Panc1 (cell line): ENCODE measurements around the gene CYB5A. TPM values are rescaled to one million over a fixed set of nuclear protein-coding genes. Genes with fewer than 3 reads are reported as not detected.

Experiments
- ATAC-seq: fragments of 200-7000 bp; cut with Tn5 transposase; 2 replicates; pipeline ENCODE4 v1.9.1; 2020; ENCODE audit warnings: mild to moderate bottlenecking, moderate library complexity
- BruUV-seq: library from RNA; stranded (reverse); fragments of 400-500 nt; replicated peaks from 2 replicates; lab custom pipeline; 2021; lab: Mats Ljungman, UMichigan
- CTCF ChIA-PET: fragments of 300-600 bp; sonication (Branson Sonifier 250); formaldehyde crosslinking; loops from one replicate; lab custom pipeline; 2022; ENCODE audit warnings: antibody characterized with exemption; lab: Charles Lee
- POLR2A ChIA-PET: fragments of 300-600 bp; sonication (Branson Sonifier 250); formaldehyde crosslinking; loops from one replicate; lab custom pipeline; 2022; ENCODE audit warnings: antibody characterized with exemption; lab: Charles Lee
- DNase-seq: peaks from one replicate; pipeline ENCODE4 v3.0.0-alpha.2; 2010; ENCODE audit warnings: low read depth, low spot score
- H3K27ac ChIP-seq: 2 replicates; pipeline ENCODE4 v1.5.1; 2011; ENCODE audit warnings: mild to moderate bottlenecking, low read length, inconsistent platforms
- H3K27me3 ChIP-seq: fragments of 200-500 bp; sonication (Bioruptor generic); 2 replicates; pipeline ENCODE4 v1.6.0; 2014; ENCODE audit warnings: low read length, inconsistent platforms; ENCODE audit not compliant: control insufficient read depth, insufficient read depth
- H3K36me3 ChIP-seq: fragments of 200-500 bp; sonication (Bioruptor generic); 2 replicates; pipeline ENCODE4 v1.5.1; 2014; ENCODE audit warnings: inconsistent platforms, mild to moderate bottlenecking, low read length, moderate library complexity; ENCODE audit not compliant: control insufficient read depth, insufficient read depth
- H3K4me1 ChIP-seq: 2 replicates; pipeline ENCODE4 v1.5.1; 2011; ENCODE audit warnings: inconsistent platforms, mild to moderate bottlenecking, low read length, moderate library complexity; ENCODE audit not compliant: control insufficient read depth, insufficient read depth
- H3K4me3 ChIP-seq, 2 experiments: 2 replicates each; pipeline ENCODE4 v1.5.1; 2011 to 2012; ENCODE audit warnings: low read depth in 2 of 2, low read length in 2 of 2, mild to moderate bottlenecking in 2 of 2, inconsistent platforms in 1 of 2, moderate library complexity in 1 of 2
- H3K9me3 ChIP-seq: fragments of 200-500 bp; sonication (Bioruptor generic); 2 replicates; pipeline ENCODE4 v1.5.1; 2014; ENCODE audit warnings: low read depth, mild to moderate bottlenecking, inconsistent platforms, low read length, moderate library complexity; ENCODE audit not compliant: control insufficient read depth, insufficient read depth
- CTCF ChIP-seq: fragments of 450-650 bp; IDR thresholded peaks from 2 replicates; pipeline ENCODE4 v1.5.1; 2017; ENCODE audit warnings: mild to moderate bottlenecking
- POLR2AphosphoS5 ChIP-seq: IDR thresholded peaks from 2 replicates; pipeline ENCODE4 v1.6.1; 2012; ENCODE audit warnings: mild to moderate bottlenecking, low read depth, low read length, moderate library complexity
- REST ChIP-seq, 2 experiments: IDR thresholded peaks; 2 replicates each; pipeline ENCODE4 v1.6.1; 2011 to 2012; ENCODE audit warnings: low read depth in 2 of 2, control low read depth in 1 of 2, low read length in 1 of 2, mild to moderate bottlenecking in 1 of 2, moderate library complexity in 1 of 2; ENCODE audit not compliant: insufficient read depth in 1 of 2
- SIN3A ChIP-seq: IDR thresholded peaks from 2 replicates; pipeline ENCODE4 v1.6.1; 2012; ENCODE audit warnings: low read depth, mild to moderate bottlenecking, low read length, moderate library complexity, borderline replicate concordance; ENCODE audit not compliant: insufficient read depth
- TCF7L2 ChIP-seq: IDR thresholded peaks from 2 replicates; pipeline ENCODE4 v1.6.1; 2011; ENCODE audit warnings: mild to moderate bottlenecking, low read depth, low read length, inconsistent platforms
- in situ Hi-C: cut with HindIII; loops from 2 replicates; pipeline ENCODE4 v1.10.0; 2016; ENCODE audit warnings: low sequenced_read_pairs, low pct_unique_long_range_greater_than_20kb
- intact Hi-C: fragments of 100-400 bp; cut with micrococcal nuclease; formaldehyde crosslinking; loops from one replicate; pipeline ENCODE4 v1.10.0; 2022; ENCODE audit not compliant: unreplicated experiment
- total RNA-seq: library from RNA; stranded (reverse); gene quantifications from one replicate; pipeline ENCODE4 v1.2.1, GENCODE V29; 2021; ENCODE audit not compliant: unreplicated experiment

The CYB5A gene
- total RNA-seq, 1 experiment from 2014 or later: 51.3 TPM

- POLR2A ChIA-PET: interaction anchor here (0.6 kb wide), 1 partner anchor 144 kb away, joined by 6 read pairs; no protein-coding TSS in a partner anchor
- no peak overlapping the region for H3K27ac ChIP-seq
- BruUV-seq: no TSS peak
Measured at GRCh38 chr18:74233933-74234325, 57.8 kb downstream of the CYB5A start.

GRCh38 chr18:74230922-74231714, 60.6 kb downstream of the CYB5A start:
- no TSS peak for BruUV-seq
- POLR2A ChIA-PET: interaction anchor here (0.6 kb wide), 1 partner anchor 58 kb away, joined by 3 read pairs; no protein-coding TSS in a partner anchor
- H3K27me3 ChIP-seq: no peaks in the 10 kb centered on the region; the same call in 1 of the 2 replicates
- no peaks in the 10 kb centered on the region for H3K36me3 ChIP-seq
- H3K27ac ChIP-seq: no peak overlapping the region
- CTCF ChIA-PET: interaction anchor here (0.7 to 0.8 kb wide), 2 partner anchors 111 to 321 kb away, joined by 3 to 5 read pairs; no protein-coding TSS in a partner anchor
- DNase-seq (no peak), ATAC-seq (no peak)
- no peak overlapping the region for H3K4me3 ChIP-seq
- intact Hi-C loops: no loop called here
- no peaks in the 10 kb centered on the region for H3K9me3 ChIP-seq
- in situ Hi-C loops: no loop called here
- H3K4me1 ChIP-seq: no peaks in the 10 kb centered on the region
- TF ChIP-seq REST (IDR thresholded peaks at IDR 0.05; ENCODE audit: insufficient read depth in 1 of 2, low read depth in 2 of 2, low read length in 1 of 2) (no peak), TCF7L2 (no peak), SIN3A (no peak), CTCF (no peak)

More at GRCh38 chr18:74233933-74234325, 57.8 kb downstream of the CYB5A start:
- H3K4me1 ChIP-seq: no peaks in the 10 kb centered on the region
- intact Hi-C loops: no loop called here
- H3K4me3 ChIP-seq: no peak overlapping the region
- CTCF ChIA-PET: no interaction called here
- no peak for DNase-seq
- in situ Hi-C loops: no loop called here
- H3K27me3 ChIP-seq: peaks cover 6% of the 10 kb centered on the region
- no peaks in the 10 kb centered on the region for H3K9me3 ChIP-seq
- TF ChIP-seq REST (IDR thresholded peaks at IDR 0.05; ENCODE audit: insufficient read depth in 1 of 2, low read depth in 2 of 2, low read length in 1 of 2) (no peak), CTCF (no peak), POLR2AphosphoS5 (no peak), SIN3A (no peak), TCF7L2 (no peak)
- no peaks in the 10 kb centered on the region for H3K36me3 ChIP-seq
- ATAC-seq: no peak
